T-helper 1 cell treated with Interleukin-12 subunit alpha and Interleukin-12 subunit beta and Interleukin-4 antibody, amounts not matched to agents 30 ng/mL and 1 ng/mL, for 36 hours (primary cell): ENCODE data around the gene NPW. TPM values are rescaled to one million over a fixed set of nuclear protein-coding genes. Genes with fewer than 3 reads are reported as not detected.

Experiments
- intact Hi-C: fragments of 100-400 bp; cut with micrococcal nuclease; formaldehyde crosslinking; loops from one replicate; pipeline ENCODE4 v1.15.1; 2024
- total RNA-seq: library from RNA; stranded (reverse); gene quantifications from 2 replicates; pipeline ENCODE4 v1.2.3, GENCODE V29; 2022

NPW gene
- total RNA-seq, 1 donor from 2014 or later: 0.37 TPM

- intact Hi-C loops: no loop called here
Observed at GRCh38 chr16:2044541-2044940, 25.0 kb downstream of the NPW start.

GRCh38 chr16:2045965-2046892 is 26.6 kb downstream of the NPW start:
- intact Hi-C loops: loop anchor here (2.0 to 5.0 kb wide), 4 partner anchors 81 to 976 kb away; partner anchors contain the start of genes CEMP1, HCFC1R1, RNPS1 and RPS2

- intact Hi-C loops: loop anchor here (1.0 to 5.0 kb wide), 9 partner anchors 24 to 975 kb away; partner anchors contain the start of genes CEMP1, HCFC1R1, NDUFB10 and RNPS1
Observed at GRCh38 chr16:2046893-2047329, 27.3 kb downstream of the NPW start.

GRCh38 chr16:2047330-2048115 is 27.9 kb downstream of the NPW start, which contains the start of the genes NTHL1 and TSC2:
Gene NTHL1 (minus strand): TSS chr16:2047834. CDS start chr16:2047823, 11 bp downstream.
Gene TSC2 (plus strand): TSS chr16:2047985. CDS start chr16:2048616, 631 bp downstream.
- intact Hi-C loops: loop anchor here (1.0 to 5.0 kb wide), 9 partner anchors 24 to 975 kb away; partner anchors contain the start of genes CEMP1, HCFC1R1, NDUFB10 and RNPS1

GRCh38 chr16:2048116-2048543 is 28.5 kb downstream of the NPW start:
- intact Hi-C loops: loop anchor here (5.0 kb wide), 3 partner anchors 219 to 974 kb away; partner anchors contain the start of genes CEMP1, HCFC1R1, RNPS1 and THOC6

GRCh38 chr16:2053211-2053610 is 33.6 kb downstream of the NPW start:
- intact Hi-C loops: no loop called here

- intact Hi-C loops: no loop called here
Observed at GRCh38 chr16:2053897-2054296, 34.3 kb downstream of the NPW start.

- intact Hi-C loops: no loop called here
Observed at GRCh38 chr16:2054543-2055245, 35.1 kb downstream of the NPW start.

GRCh38 chr16:2056077-2056476 is 36.5 kb downstream of the NPW start:
- intact Hi-C loops: no loop called here

- intact Hi-C loops: no loop called here
Observed at GRCh38 chr16:2056681-2057407, 37.3 kb downstream of the NPW start.

GRCh38 chr16:2057438-2057837 is 37.9 kb downstream of the NPW start:
- intact Hi-C loops: no loop called here

GRCh38 chr16:2058420-2058819 is 38.8 kb downstream of the NPW start:
- intact Hi-C loops: no loop called here

GRCh38 chr16:2058872-2059271 is 39.3 kb downstream of the NPW start:
- intact Hi-C loops: no loop called here

- intact Hi-C loops: no loop called here
Observed at GRCh38 chr16:2060346-2060745, 40.8 kb downstream of the NPW start.

GRCh38 chr16:2061023-2061422 is 41.4 kb downstream of the NPW start:
- intact Hi-C loops: no loop called here

GRCh38 chr16:2061526-2061925 is 41.9 kb downstream of the NPW start:
- intact Hi-C loops: no loop called here

- intact Hi-C loops: no loop called here
Observed at GRCh38 chr16:2062801-2063200, 43.2 kb downstream of the NPW start.

GRCh38 chr16:2063861-2064260 is 44.3 kb downstream of the NPW start:
- intact Hi-C loops: no loop called here

GRCh38 chr16:2064368-2064945 is 44.9 kb downstream of the NPW start:
- intact Hi-C loops: no loop called here

GRCh38 chr16:2066139-2066538 is 46.6 kb downstream of the NPW start:
- intact Hi-C loops: no loop called here
